GM21423 (cell line): ENCODE measurements around the gene TRO.

ENCODE experiments used
- ATAC-seq: cut with Tn5 transposase; IDR thresholded peaks from one replicate; pipeline ENCODE4 v1.9.1; 2021; ENCODE audit warnings: mild to moderate bottlenecking, moderate library complexity; ENCODE audit not compliant: unreplicated experiment

TRO gene, protein sequence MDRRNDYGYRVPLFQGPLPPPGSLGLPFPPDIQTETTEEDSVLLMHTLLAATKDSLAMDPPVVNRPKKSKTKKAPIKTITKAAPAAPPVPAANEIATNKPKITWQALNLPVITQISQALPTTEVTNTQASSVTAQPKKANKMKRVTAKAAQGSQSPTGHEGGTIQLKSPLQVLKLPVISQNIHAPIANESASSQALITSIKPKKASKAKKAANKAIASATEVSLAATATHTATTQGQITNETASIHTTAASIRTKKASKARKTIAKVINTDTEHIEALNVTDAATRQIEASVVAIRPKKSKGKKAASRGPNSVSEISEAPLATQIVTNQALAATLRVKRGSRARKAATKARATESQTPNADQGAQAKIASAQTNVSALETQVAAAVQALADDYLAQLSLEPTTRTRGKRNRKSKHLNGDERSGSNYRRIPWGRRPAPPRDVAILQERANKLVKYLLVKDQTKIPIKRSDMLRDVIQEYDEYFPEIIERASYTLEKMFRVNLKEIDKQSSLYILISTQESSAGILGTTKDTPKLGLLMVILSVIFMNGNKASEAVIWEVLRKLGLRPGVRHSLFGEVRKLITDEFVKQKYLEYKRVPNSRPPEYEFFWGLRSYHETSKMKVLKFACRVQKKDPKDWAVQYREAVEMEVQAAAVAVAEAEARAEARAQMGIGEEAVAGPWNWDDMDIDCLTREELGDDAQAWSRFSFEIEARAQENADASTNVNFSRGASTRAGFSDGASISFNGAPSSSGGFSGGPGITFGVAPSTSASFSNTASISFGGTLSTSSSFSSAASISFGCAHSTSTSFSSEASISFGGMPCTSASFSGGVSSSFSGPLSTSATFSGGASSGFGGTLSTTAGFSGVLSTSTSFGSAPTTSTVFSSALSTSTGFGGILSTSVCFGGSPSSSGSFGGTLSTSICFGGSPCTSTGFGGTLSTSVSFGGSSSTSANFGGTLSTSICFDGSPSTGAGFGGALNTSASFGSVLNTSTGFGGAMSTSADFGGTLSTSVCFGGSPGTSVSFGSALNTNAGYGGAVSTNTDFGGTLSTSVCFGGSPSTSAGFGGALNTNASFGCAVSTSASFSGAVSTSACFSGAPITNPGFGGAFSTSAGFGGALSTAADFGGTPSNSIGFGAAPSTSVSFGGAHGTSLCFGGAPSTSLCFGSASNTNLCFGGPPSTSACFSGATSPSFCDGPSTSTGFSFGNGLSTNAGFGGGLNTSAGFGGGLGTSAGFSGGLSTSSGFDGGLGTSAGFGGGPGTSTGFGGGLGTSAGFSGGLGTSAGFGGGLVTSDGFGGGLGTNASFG (N-terminal part only)

DNA sequence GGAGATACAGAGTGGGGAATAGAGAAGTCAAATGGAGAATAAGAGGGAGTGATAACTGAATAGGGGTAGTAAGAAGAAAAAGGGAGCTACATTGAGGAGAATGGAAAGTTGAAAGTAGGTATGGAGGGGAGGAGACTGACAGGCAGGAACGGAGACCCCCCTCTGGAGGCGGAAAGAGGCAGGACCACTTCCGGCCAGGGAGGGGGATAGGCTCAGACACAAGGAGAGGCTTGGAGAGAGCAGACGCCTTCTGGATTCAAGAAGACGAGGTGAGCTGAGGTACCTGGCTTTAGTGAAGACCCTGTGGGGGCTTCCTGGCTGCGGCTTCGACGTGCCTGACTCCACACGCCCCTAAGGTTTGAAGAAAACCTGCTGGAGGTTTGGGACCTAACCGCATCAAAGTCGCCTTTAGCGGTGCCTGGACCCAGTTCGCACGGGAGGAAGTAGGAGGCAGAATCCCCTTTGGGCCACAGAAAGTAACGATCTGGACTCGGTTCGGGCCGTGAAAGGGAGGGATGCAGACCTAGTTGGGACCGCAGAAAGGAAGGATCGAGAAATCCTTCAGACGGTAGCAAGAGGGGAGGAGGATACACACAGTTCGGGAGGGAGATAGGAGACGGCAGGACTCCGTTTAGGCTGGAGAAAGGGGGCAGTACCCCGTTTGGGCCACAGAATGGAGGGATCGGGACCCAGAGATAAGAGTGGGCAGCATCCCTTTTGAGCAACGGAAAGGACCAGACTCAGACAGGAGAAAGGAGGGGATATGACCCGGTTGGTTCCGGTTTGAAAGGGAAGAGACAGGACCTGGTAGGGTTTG is at the start of gene TRO:
Gene TRO, plus strand, starts transcription at position 215 of the 817 bp plus-strand sequence. CDS start 1,423 bp downstream, outside the sequence.
- ATAC-seq = peak; percentile 40

DNA sequence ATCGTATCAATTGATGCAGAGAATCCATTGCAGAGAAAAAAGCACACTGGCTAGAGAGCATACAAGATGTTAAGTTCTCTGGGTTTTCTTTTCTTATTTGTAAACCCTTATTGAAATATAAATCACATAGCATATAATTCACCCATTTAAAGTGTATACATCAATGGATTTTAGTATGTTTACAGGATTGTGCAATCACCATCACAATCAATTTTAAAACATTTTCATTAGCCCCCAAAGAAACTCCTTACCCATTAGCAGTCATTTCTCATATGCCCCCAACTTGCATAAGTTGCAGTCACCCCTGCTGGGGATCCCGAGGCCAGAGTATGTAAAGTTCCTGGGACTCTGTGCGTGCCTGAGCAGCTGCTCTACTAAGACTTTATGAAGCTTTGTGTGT is 34.9 kb upstream of the TRO start:
- ATAC-seq = no peak

DNA sequence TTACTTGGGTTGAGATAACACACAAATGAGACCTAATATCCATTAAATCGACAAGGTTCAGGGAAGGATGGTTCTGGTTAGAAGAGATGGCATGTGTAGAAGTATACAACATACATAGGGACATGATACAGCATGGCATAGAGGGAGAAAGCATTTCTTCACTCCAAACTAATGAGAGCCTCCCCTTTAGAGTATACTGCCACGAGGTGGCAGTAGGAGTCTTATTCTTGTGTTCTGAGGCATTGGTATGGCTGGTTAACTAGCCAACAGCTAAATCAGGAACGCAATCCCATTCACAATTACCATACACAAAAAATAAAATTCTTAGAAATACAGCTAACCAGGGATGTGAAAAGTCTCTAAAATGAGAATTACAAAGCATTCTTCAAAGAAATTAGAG is 29.1 kb upstream of the TRO start:
- no peak for ATAC-seq

DNA sequence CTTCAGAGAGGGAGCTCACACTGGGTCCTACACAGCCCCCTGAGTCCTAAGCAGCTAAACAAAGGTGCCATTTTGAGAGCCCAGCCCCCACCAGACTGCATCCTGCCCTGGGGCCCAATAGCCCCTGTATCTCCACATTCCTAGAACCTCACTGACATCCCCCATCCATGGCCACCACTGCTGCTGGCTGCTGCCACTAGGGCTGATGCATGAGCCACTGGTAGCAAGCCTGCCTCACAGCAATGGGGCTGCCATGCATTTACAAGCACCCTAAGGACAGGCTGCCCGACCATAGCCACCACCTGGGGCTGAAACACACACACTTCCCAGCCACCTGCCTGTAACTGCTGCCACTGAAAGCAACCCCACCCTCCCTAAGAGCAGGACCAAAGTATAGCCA is 26.5 kb upstream of the TRO start:
- no peak for ATAC-seq

DNA sequence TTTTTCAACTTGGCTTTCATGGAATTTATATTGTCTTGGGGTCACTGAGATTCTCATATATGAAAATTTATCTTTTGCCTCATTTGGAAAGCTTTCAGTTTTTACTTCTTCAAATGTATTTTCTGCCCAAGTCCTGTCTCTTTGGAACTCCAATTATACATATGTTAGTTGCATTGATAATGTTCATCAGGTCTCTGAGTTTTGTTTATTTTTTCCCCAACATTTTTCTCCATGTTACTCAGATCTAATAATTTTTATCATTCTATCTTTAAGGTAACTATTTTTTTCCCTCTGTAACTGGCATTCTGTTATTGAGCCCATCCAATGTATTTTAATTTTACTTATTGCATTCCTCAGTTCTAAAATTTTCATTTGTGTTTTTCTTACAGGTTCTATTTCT is 10.7 kb upstream of the TRO start:
- no peak for ATAC-seq

DNA sequence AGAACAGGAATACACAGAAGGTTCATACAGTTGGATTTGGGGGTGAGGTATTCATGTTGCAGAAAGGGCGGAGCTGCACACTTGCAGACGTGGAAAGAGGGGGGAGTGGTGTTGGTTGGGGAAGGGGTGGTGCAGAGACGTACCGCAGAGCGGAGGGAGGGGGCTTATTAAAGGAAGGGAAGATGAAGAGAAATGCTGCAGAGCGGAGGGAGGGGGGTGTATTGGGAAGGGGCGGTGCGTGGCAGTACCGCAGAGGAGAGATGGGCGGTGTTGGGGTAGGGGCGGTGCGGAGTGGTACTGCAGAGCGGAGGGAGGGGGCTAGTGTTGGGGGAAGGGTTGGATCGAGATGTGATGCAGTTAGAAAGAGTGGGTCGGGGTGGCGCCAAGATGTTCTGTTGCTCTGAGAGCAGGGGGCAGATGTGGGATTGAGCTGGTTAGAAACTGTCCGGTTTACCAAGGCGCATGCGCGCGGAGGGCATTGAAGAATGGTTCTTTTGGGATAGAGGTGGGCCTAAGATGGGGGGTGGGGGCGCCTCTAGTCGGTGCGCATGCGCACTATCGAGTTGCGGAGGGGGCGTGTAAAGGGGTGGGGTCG is 900 bp downstream of the TRO start:
- peak; percentile 64 for ATAC-seq

DNA sequence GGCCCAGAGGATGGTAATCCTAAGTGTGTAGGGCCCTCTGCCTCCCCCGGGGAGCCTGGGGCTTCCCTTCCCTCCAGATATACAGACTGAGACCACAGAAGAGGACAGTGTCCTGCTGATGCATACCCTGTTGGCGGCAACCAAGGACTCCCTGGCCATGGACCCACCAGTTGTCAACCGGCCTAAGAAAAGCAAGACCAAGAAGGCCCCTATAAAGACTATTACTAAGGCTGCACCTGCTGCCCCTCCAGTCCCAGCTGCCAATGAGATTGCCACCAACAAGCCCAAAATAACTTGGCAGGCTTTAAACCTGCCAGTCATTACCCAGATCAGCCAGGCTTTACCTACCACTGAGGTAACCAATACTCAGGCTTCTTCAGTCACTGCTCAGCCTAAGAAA is 1.9 kb downstream of the TRO start:
- no peak for ATAC-seq

DNA sequence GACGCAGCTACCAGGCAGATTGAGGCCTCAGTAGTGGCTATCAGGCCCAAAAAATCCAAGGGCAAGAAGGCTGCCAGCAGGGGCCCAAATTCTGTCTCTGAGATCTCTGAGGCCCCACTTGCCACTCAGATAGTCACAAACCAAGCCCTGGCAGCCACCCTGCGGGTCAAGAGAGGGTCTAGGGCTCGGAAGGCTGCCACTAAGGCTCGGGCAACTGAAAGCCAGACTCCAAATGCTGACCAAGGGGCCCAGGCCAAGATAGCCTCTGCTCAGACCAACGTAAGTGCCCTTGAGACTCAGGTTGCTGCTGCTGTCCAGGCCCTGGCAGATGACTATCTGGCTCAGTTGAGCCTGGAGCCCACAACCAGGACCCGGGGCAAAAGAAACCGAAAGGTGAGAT is 2.8 kb downstream of the TRO start:
- no peak for ATAC-seq

DNA sequence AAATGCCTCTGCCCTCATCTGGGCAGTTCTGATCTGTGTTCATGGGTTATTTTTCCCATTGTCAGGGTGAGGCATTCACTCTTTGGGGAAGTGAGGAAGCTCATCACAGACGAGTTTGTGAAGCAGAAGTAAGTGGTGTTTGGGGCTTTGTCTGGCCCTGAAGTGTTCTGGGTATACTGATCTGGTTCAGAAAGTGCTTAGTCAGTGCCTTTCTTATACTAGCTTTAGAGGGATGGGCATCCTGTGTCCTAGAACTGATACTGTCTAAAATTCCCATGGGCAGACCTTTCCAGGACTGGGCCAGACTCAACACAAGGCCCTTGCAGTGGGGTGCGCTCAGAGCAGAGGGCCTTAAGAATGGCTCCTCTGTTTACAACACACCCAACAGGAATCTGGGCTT is 6.4 kb downstream of the TRO start:
- no peak for ATAC-seq

DNA sequence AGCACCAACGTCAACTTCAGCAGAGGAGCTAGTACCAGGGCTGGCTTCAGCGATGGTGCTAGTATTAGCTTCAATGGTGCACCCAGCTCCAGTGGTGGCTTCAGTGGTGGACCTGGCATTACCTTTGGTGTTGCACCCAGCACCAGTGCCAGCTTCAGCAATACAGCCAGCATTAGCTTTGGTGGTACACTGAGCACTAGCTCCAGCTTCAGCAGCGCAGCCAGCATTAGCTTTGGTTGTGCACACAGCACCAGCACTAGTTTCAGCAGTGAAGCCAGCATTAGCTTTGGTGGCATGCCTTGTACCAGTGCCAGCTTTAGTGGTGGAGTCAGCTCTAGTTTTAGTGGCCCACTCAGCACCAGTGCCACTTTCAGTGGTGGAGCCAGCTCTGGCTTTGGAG is 8.3 kb downstream of the TRO start:
- no peak for ATAC-seq

DNA sequence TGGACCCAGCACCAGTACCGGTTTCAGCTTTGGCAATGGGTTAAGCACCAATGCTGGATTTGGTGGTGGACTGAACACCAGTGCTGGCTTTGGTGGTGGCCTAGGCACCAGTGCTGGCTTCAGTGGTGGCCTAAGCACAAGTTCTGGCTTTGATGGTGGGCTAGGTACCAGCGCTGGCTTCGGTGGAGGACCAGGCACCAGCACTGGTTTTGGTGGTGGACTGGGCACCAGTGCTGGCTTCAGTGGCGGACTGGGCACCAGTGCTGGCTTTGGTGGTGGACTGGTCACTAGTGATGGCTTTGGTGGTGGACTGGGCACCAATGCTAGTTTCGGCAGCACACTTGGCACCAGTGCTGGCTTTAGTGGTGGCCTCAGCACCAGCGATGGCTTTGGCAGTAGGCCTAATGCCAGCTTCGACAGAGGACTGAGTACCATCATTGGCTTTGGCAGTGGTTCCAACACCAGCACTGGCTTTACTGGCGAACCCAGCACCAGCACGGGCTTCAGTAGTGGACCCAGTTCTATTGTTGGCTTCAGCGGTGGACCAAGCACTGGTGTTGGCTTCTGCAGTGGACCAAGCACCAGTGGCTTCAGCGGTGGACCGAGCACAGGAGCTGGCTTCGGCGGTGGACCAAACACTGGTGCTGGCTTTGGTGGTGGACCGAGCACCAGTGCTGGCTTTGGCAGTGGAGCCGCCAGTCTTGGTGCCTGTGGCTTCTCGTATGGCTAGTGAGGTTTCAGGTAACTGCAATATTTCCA is 9.8 kb downstream of the TRO start:
- ATAC-seq = no peak

DNA sequence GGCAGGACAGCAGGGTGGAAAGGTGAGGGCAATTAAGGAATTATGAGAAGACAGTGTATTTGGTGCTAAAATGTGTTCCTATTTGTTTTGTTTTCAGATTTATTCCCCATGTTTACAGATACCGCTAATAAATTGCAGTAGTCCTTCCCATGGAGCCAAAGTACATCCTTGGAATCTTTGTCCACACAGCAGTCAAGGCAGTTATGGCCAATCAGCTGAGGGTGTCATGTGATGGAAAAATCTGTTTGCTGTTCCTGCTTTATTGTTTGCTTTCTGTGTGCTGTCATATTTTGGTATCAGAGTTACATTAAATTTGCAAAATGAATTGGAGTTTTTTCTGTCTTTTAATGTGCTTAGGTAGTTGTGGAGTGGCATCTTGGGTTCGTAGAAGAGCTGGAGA is 10.5 kb downstream of the TRO start:
- no peak for ATAC-seq

DNA sequence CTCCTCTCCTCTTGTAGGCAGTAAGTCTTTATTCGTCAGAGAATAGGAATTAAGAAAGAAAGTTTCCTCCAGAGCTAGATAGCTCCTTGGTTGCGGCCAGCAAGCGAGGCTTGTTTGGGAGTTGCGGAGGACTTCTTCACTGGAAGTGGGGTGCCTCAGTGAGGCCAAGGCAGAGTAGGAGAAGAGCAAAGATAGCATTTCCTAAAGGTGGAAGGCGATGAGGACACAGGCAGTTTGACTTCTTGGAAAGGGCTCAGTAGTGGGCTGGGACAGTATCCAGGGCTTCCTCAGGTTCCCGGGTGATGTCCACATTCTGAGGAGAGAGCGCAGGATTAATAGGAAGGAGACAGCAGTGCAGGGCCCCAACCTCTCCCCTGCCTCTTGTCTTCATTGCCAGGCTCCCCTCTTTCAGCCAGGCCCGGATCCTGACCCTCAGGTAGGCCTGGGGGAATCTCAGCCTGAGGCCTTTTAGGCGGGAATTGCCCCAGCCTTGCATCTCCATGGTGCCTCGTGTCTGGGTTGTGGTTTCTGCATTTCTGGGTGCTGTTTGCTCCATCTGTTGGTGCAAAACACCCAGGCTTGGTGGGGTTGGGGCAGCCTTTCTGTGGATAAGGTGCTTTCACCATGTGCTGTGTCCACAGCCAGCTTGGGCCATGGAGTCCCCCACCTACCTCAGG is 12.7 kb downstream of the TRO start:
- ATAC-seq = no peak

DNA sequence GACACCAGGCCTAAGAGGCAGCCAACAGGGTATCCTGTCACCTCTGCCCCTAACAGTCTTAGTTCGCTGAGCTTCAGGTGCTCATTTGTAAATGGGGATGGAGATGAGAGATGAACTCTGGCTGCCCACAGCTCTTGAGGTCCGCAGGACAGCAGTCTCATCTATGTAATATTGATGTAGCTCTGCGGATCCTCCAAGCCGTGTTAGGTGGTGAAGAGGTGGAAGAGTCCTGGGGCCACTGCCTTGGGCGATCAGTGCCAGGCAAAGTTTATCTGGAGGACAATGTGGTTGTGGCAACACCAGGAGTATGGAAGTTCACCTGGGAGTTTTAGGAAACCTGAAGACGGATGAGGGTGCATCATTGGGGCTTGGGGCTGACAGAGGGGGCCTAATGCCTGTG is 13.4 kb downstream of the TRO start:
- ATAC-seq = no peak

DNA sequence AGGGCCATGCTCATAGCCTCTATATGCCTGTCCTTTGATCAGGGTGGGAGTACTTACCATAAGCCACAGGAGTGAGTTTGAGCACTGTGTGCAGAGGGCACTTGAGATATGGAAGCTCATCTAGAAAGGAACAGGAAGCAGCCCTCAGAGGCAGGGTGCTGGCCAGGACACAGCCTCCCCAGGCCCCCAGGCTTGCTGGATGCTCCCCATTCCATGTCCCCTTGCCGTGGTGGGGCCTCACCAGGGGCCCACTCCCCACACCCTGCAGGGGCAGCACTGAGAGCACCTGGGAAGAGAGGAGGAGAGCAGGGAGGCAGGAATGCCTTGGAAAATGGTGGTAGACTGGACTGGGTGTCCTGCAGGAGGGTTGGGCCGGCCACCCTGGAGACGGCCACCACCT is 14.3 kb downstream of the TRO start:
- no peak for ATAC-seq

DNA sequence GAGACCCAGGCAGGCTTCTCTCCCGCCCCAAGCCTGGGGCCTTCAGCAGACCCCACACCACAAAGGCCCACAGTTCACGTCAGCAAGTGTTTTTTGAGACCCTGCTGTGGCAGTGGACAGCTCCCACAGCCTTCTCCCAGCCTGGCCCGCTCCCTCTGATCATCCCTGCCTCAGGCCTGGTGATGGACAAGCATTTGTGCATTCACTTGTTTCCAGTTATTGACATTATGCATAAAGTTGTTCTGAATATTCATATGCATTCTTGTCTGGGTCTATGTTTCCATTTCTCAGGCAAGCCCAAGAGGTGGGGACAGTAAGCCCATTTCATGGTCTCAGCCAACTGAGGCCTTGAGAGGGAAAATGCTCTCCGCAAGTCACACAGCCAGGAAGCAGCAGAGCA is 14.7 kb downstream of the TRO start:
- no peak for ATAC-seq

DNA sequence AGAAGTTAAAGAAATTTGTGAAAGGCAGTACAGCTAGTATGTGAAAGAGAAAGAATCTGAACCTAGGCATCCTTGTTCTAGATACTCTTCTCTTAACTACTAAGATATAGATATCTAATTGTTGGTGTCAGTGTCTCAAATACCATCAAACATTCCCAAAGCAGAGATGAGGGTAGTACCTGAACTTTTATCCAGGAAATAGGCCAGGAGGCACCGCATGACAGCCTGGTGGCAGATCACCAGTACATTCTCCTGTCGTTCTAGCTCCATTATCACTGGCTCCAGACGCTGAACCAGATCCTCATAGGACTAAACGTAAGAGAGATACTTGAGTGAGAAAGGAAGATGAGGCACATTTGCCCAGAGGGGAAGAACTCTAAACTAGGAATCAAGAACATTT is 16.8 kb downstream of the TRO start:
- no peak for ATAC-seq

DNA sequence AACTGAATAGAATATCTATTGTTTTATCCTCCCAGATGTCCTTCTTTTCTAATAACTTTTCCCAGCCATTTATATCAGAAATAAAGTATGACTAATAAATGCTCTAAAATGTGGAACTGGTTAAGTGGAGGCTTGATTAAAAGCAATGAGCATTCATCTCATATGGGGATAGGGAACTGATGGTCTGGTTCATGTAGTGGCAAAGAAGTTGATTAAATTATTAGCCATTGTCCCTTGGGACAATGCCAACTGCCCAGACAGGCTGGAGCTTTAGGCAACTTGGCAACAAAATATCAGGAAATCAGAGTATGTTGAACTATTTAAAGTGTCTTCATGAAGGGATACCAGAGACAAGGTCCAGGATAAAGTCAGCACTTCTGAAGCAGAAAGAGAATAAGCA is 24.2 kb downstream of the TRO start:
- ATAC-seq = no peak

DNA sequence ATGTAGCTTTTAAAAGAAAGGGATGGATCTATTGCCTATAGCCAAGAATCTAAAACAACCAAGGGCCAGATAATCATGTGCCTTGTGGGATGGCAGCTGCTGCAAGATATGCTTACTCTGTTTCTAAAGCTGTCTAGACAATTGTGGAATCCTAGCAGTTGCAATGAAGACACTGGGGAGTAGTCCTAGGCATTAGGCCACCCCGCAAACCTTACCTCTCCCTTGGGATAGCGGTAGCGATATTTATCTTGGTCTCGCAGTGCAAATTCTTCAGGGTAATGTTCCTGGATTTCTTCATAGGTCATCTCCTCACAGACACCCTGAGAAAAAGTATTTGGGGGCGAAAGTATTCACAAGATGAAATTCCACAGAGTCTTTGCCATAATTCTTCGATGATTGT is 24.6 kb downstream of the TRO start:
- no peak for ATAC-seq
